ENCODE results near the gene CEP112.

DNA sequence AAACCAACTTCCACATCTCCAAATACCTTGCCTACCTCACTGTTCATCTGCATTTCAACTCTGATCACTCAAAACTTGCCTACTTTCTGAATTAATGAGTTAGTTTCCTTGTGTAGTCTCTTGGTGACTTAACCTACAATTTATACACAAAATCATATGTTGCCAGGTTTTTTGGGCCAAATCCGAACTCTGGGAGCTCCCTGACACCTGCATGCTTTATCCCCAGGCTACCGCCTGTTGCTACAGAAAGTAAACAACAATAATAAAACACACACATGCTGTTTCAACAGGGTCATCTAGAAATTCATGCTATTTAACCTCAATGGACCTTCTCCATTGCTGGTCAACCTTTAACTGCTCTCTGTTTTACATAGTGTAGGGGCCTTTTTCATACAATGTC, 526.0 kb downstream of the CEP112 start:
- TF ChIP-seq, protein P1, sequence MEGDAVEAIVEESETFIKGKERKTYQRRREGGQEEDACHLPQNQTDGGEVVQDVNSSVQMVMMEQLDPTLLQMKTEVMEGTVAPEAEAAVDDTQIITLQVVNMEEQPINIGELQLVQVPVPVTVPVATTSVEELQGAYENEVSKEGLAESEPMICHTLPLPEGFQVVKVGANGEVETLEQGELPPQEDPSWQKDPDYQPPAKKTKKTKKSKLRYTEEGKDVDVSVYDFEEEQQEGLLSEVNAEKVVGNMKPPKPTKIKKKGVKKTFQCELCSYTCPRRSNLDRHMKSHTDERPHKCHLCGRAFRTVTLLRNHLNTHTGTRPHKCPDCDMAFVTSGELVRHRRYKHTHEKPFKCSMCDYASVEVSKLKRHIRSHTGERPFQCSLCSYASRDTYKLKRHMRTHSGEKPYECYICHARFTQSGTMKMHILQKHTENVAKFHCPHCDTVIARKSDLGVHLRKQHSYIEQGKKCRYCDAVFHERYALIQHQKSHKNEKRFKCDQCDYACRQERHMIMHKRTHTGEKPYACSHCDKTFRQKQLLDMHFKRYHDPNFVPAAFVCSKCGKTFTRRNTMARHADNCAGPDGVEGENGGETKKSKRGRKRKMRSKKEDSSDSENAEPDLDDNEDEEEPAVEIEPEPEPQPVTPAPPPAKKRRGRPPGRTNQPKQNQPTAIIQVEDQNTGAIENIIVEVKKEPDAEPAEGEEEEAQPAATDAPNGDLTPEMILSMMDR (IDR thresholded peaks at IDR 0.05) = no peak
- TF ChIP-seq POLR2A (IDR thresholded peaks at IDR 0.05) = no peak

Data from testis (tissue), 2 donors.